Liver (tissue), 3 donors: ENCODE data around the gene CD200R1L.
A peak's percentile ranks its signal among the peaks of the same experiment; 100 is the strongest.

Experiments
- ATF3 ChIP-seq: IDR thresholded peaks from 2 replicates; pipeline ENCODE4 v1.6.1; 2016; ENCODE audit warnings: antibody characterized with exemption
- EGR1 ChIP-seq, 2 donors: IDR thresholded peaks; 2 replicates each; pipeline ENCODE4 v1.6.1; 2016 to 2018; ENCODE audit warnings: antibody characterized with exemption in 2 of 2, low read depth in 2 of 2
- HNF4A ChIP-seq, 2 donors: conservative IDR thresholded peaks; 2 replicates each; pipeline ENCODE4 v1.6.1; 2016; ENCODE audit warnings: antibody characterized with exemption in 2 of 2, mild to moderate bottlenecking in 2 of 2
- HNF4G ChIP-seq: IDR thresholded peaks from 2 replicates; pipeline ENCODE4 v1.6.1; 2016; ENCODE audit warnings: antibody characterized with exemption
- MAX ChIP-seq: IDR thresholded peaks from 2 replicates; pipeline ENCODE4 v1.6.1; 2016; ENCODE audit warnings: antibody characterized with exemption
- RXRA ChIP-seq, 2 donors: IDR thresholded peaks; 2 replicates each; pipeline ENCODE4 v1.6.1; 2017 to 2018; ENCODE audit warnings: antibody characterized with exemption in 2 of 2, mild to moderate bottlenecking in 1 of 2
- SP1 ChIP-seq: IDR thresholded peaks from 2 replicates; pipeline ENCODE4 v1.6.1; 2018; ENCODE audit warnings: antibody characterized with exemption, mild to moderate bottlenecking
- TF ChIP-seq, protein P1 (sequence below): IDR thresholded peaks from 2 replicates; pipeline ENCODE4 v1.6.1; 2016; ENCODE audit warnings: antibody characterized with exemption, mild to moderate bottlenecking
- TF ChIP-seq, protein P2 (sequence below): fragments of 150-350 bp; IDR thresholded peaks from 2 replicates; pipeline ENCODE4 v1.5.1; 2017; ENCODE audit warnings: improper control_type of control experiment, low read depth, low read length; ENCODE audit not compliant: missing input control
- TF ChIP-seq, protein P3 (sequence below): IDR thresholded peaks from 2 replicates; pipeline ENCODE4 v1.6.1; 2016; ENCODE audit warnings: antibody characterized with exemption
- donor health status: healthy.
- donor health status: healthy.

GRCh38 chr3:112814266-112814665 lies 32.4 kb downstream of the CD200R1L start:
- TF ChIP-seq, protein P1, sequence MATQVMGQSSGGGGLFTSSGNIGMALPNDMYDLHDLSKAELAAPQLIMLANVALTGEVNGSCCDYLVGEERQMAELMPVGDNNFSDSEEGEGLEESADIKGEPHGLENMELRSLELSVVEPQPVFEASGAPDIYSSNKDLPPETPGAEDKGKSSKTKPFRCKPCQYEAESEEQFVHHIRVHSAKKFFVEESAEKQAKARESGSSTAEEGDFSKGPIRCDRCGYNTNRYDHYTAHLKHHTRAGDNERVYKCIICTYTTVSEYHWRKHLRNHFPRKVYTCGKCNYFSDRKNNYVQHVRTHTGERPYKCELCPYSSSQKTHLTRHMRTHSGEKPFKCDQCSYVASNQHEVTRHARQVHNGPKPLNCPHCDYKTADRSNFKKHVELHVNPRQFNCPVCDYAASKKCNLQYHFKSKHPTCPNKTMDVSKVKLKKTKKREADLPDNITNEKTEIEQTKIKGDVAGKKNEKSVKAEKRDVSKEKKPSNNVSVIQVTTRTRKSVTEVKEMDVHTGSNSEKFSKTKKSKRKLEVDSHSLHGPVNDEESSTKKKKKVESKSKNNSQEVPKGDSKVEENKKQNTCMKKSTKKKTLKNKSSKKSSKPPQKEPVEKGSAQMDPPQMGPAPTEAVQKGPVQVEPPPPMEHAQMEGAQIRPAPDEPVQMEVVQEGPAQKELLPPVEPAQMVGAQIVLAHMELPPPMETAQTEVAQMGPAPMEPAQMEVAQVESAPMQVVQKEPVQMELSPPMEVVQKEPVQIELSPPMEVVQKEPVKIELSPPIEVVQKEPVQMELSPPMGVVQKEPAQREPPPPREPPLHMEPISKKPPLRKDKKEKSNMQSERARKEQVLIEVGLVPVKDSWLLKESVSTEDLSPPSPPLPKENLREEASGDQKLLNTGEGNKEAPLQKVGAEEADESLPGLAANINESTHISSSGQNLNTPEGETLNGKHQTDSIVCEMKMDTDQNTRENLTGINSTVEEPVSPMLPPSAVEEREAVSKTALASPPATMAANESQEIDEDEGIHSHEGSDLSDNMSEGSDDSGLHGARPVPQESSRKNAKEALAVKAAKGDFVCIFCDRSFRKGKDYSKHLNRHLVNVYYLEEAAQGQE: no peak
- TF ChIP-seq EGR1 (IDR thresholded peaks at IDR 0.05; ENCODE audit: low read depth in 2 of 2) (no peak), HNF4G (no peak), MAX (no peak), SP1 (no peak), ATF3 (no peak), HNF4A (conservative IDR thresholded peaks at IDR 0.05) (no peak), RXRA (IDR thresholded peaks at IDR 0.05) (no peak)
- TF ChIP-seq, protein P2, sequence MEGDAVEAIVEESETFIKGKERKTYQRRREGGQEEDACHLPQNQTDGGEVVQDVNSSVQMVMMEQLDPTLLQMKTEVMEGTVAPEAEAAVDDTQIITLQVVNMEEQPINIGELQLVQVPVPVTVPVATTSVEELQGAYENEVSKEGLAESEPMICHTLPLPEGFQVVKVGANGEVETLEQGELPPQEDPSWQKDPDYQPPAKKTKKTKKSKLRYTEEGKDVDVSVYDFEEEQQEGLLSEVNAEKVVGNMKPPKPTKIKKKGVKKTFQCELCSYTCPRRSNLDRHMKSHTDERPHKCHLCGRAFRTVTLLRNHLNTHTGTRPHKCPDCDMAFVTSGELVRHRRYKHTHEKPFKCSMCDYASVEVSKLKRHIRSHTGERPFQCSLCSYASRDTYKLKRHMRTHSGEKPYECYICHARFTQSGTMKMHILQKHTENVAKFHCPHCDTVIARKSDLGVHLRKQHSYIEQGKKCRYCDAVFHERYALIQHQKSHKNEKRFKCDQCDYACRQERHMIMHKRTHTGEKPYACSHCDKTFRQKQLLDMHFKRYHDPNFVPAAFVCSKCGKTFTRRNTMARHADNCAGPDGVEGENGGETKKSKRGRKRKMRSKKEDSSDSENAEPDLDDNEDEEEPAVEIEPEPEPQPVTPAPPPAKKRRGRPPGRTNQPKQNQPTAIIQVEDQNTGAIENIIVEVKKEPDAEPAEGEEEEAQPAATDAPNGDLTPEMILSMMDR: peak; percentile 20
- TF ChIP-seq, protein P3, sequence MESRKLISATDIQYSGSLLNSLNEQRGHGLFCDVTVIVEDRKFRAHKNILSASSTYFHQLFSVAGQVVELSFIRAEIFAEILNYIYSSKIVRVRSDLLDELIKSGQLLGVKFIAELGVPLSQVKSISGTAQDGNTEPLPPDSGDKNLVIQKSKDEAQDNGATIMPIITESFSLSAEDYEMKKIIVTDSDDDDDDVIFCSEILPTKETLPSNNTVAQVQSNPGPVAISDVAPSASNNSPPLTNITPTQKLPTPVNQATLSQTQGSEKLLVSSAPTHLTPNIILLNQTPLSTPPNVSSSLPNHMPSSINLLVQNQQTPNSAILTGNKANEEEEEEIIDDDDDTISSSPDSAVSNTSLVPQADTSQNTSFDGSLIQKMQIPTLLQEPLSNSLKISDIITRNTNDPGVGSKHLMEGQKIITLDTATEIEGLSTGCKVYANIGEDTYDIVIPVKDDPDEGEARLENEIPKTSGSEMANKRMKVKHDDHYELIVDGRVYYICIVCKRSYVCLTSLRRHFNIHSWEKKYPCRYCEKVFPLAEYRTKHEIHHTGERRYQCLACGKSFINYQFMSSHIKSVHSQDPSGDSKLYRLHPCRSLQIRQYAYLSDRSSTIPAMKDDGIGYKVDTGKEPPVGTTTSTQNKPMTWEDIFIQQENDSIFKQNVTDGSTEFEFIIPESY: no peak
